ENCODE data around the gene TTC22. TPM values are rescaled to one million over a fixed set of nuclear protein-coding genes. Genes with fewer than 3 reads are reported as not detected.

TTC22 gene
- total RNA-seq, 1 donor = not detected

DNA sequence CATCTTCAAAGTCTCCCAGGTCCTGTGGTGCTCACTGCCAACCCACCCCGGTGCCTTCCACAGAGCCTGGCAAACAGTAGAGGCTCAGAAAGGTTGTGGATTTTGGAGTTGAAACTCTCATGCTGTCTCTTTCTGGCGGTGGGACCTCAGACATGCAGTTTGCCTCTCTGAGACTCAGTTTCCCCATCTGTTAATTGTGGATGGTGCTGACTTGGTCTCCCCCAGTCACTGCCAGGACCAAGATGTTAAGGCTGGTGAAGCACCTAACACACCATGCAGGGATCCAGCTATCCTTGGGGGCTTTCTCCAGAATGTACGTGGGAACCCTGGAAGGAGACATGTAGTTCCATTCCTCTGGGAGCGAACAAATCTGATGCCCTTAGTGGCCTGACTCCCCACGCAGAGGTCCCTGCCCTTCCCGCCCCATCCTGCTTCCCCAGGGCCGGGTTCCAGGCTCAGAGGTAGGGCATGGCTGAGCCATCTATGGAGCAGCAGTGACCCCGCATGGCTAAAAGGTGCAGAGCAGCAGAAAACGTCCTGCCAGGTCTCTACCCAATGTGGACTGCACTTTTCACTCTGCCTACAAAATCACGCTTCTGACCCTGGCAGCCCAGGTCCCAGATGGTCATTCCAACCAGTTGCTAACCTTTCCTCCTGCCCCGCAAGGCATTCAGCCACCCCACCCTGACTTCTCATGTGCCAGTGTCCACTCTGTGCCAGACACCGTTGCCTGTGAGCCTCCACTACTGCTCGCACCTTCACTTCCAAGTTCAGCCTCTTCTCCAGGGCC is 9.2 kb upstream of the TTC22 start:
- H3K4me3 ChIP-seq (ENCODE audit: low read depth, low read length) = no peak overlapping the region
- peak; percentile 47 for DNase-seq (ENCODE audit: low read depth)
- peak; percentile 90 for TF ChIP-seq CTCF (IDR thresholded peaks at IDR 0.05; ENCODE audit: insufficient read depth, low read depth, low read length)

GRCh38 chr1:54809496-54810074 is 8.5 kb upstream of the TTC22 start:
- no peak for DNase-seq (ENCODE audit: low read depth)
- no peak for TF ChIP-seq CTCF (IDR thresholded peaks at IDR 0.05; ENCODE audit: insufficient read depth, low read depth, low read length)
- no peak overlapping the region for H3K4me3 ChIP-seq (ENCODE audit: low read depth, low read length)

DNA sequence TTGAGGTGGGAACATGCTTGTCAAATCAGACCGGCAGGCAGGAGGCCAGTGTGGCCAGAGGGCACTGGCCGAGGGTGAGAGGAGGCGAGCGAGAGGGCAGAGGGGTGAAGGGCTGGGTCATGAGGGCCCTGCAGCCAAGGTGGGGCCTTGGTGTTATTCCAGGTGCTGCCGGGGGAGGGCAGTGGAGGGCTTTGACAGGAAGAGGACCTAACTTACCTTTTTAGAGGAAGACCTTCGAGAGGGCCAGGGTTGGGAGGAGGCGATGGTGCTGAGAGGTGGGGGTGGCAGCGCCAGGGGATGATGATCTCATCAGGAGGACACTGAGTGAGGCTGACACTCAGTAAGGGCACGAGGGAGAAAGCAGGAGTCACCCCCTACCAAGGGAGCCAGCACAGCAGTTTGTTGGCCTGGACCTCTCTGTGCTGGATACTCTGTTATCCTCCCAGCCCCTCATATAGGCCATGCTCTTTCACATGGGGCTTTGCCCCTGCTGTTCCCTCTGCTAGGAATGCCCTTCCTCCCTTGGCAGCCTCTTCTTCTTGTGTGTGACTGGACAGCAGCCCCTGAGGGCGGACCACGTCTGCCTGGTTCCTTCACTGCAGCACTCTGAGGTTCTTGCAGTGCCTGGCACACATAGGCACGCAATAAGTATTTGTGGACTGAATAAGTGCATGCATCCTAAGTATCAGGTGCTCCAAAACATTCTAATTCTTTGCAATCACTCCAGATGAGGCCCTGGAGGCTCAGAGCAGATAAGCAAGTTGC is 7.5 kb upstream of the TTC22 start:
- no peak for DNase-seq (ENCODE audit: low read depth)
- H3K4me3 ChIP-seq (ENCODE audit: low read depth, low read length) = no peak overlapping the region
- peak; percentile 54 for TF ChIP-seq CTCF (IDR thresholded peaks at IDR 0.05; ENCODE audit: insufficient read depth, low read depth, low read length)

DNA sequence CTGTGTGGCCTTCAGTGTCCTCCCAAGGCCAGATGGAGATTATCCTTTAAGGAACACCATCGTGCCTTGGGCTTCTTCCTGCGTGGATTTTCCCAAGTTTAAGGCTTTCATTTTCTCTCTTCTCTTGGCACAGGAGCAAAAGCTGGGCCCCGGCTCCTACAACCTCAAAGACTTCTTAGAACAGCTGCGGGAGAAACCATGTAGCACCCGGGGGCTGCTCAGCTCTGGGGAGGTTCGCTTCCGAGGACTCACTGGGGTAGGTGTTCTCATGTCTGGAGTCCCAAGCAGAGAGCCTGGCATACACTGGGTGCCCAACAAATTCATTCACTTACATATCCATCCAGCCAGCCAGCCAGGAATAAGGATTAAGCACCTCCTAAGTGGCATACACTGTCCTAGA is 6.6 kb upstream of the TTC22 start:
- no peak overlapping the region for H3K4me3 ChIP-seq (ENCODE audit: low read depth, low read length)
- no peak for TF ChIP-seq CTCF (IDR thresholded peaks at IDR 0.05; ENCODE audit: insufficient read depth, low read depth, low read length)
- no peak for DNase-seq (ENCODE audit: low read depth)

DNA sequence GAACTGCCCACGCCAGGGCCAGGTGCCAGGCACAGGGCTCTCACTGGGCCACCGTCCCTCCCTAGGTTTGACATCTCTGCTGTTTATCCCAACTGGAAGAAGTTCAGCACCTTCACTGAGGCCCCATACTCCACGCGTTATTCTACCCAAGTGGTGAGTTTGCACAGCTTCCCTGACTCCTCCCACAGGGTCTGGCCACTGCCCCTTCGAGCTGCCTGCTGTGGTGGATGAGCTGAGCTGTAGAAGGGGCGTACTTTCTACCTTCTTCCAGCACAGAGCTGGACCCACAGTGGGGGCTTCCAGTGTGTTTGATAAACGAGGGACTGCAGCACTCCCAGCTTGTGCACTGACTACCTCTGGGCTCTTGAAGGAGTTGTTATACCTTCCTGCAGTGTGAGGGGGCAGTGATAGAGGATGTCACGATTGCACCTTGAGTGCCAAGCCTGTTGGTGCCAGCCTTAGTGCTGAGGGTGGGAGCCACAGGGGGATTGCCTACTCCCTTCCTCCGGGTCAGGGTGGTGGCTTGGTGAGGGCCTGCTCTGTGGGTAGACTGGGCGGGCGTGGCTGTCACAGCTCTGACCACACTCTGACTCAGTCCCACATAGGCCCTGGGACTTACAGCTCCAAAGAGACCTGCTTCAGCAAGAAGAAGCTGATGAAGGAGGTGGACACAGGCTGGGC is 5.9 kb upstream of the TTC22 start:
- H3K4me3 ChIP-seq (ENCODE audit: low read depth, low read length) = no peak overlapping the region
- DNase-seq (ENCODE audit: low read depth) = no peak
- TF ChIP-seq CTCF (IDR thresholded peaks at IDR 0.05; ENCODE audit: insufficient read depth, low read depth, low read length) = no peak

DNA sequence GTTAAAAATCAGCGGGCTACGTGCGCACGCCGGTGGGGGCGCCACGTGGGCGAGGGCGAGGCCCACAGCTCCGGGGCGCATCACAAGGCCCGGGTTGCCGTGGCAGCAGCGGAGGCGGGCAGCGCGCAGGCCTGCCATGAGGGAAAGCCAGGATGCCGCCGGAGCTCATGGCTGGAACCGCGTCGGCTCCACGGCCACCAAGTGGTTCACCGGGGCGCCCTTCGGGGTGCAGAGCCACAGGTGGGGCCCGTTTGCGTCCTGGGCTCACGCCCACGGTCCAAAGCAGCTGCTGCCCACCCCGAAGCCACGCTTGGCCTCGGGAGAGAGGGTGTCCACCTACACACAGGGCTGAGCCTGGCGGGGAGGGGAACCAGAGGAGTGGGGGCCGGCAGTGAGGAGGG is 4.9 kb upstream of the TTC22 start:
- no peak for DNase-seq (ENCODE audit: low read depth)
- TF ChIP-seq CTCF (IDR thresholded peaks at IDR 0.05; ENCODE audit: insufficient read depth, low read depth, low read length) = no peak
- no peak overlapping the region for H3K4me3 ChIP-seq (ENCODE audit: low read depth, low read length)

Data from fibroblast of villous mesenchyme (primary cell).